Skeletal muscle satellite cell (primary cell): ENCODE results near the gene HMGXB3.

Source experiments
- H3K27me3 ChIP-seq: 2 replicates; pipeline ENCODE4 v1.7.0; 2013; ENCODE audit warnings: low read length; ENCODE audit not compliant: control insufficient read depth, insufficient read depth
- H3K36me3 ChIP-seq: 2 replicates; pipeline ENCODE4 v1.7.0; 2013; ENCODE audit warnings: mild to moderate bottlenecking, control low read depth, low read length; ENCODE audit not compliant: insufficient read depth
- H3K4me1 ChIP-seq: 2 replicates; pipeline ENCODE4 v1.7.0; 2013; ENCODE audit warnings: low read length; ENCODE audit not compliant: control insufficient read depth, insufficient read depth
- H3K4me2 ChIP-seq: 2 replicates; pipeline ENCODE4 v1.7.0; 2013; ENCODE audit warnings: mild to moderate bottlenecking, low read length
- H3K4me3 ChIP-seq: 2 replicates; pipeline ENCODE4 v1.7.0; 2013; ENCODE audit warnings: low read length
- H3K9ac ChIP-seq: 2 replicates; pipeline ENCODE4 v1.7.0; 2013; ENCODE audit warnings: mild to moderate bottlenecking, low read depth, low read length, moderate library complexity
- H3K9me3 ChIP-seq: replicated peaks from 2 replicates; pipeline ENCODE4 v1.7.0; 2013; ENCODE audit warnings: mild to moderate bottlenecking, control low read depth, low read length

The HMGXB3 gene

DNA sequence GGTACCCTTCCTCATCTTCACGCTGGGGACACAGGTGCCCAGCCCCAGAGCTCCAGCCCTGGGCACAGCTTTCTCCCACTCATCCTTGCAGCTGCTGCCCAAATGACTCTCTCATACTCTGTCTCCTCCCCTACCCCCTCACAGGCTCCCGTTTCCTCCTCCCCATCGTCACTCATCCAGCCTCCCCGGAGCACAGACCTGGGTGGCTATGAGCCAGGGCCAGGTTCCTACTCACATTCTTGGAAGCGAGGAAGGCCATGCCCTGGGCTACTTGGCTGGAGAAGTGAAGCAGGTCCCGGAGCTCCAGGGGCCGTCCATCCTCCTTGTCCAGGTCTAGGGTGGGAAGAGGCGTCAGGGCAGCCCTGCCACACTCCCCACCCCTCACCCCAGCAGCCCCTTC, 56.5 kb downstream of the HMGXB3 start:
- H3K9ac ChIP-seq: no peak overlapping the region
- no peaks in the 10 kb centered on the region for H3K9me3 ChIP-seq
- H3K27me3 ChIP-seq: no peaks in the 10 kb centered on the region
- peaks cover 39% of the 10 kb centered on the region for H3K4me1 ChIP-seq
- peaks cover 44% of the 10 kb centered on the region for H3K36me3 ChIP-seq
- H3K4me2 ChIP-seq: no peak overlapping the region
- H3K4me3 ChIP-seq: no peak overlapping the region

DNA sequence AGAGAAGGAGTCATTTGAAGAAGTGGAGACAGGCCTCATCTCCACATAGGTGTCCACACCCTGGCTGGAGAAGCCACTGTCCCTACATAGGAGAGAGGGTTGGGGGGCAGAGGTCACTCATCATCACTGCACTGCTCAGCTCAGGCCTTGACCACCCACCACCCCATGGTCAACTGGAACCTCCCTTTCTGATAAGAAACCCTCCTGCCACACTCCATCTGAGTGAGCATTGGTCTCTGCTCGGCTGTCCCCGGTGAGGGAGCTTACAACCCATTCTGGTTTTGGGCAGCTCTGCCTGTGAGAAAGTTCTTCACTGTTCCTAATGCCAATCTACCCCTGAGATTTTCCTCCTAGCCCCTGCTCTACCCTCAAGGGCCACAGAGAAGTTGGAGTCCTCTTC, 57.0 kb downstream of the HMGXB3 start:
- no peak overlapping the region for H3K4me3 ChIP-seq
- H3K9me3 ChIP-seq: no peaks in the 10 kb centered on the region
- peaks cover 40% of the 10 kb centered on the region for H3K36me3 ChIP-seq
- H3K27me3 ChIP-seq: no peaks in the 10 kb centered on the region
- H3K9ac ChIP-seq: no peak overlapping the region
- H3K4me2 ChIP-seq: no peak overlapping the region
- H3K4me1 ChIP-seq: peaks cover 34% of the 10 kb centered on the region

GRCh38 chr5:150057996-150058395, 57.5 kb downstream of the HMGXB3 start:
- Histone ChIP-seq H3K4me3 (no peak overlapping the region), H3K4me2 (no peak overlapping the region), H3K9me3 (no peaks in the 10 kb centered on the region), H3K36me3 (peaks cover 35% of the 10 kb centered on the region), H3K4me1 (peaks cover 29% of the 10 kb centered on the region), H3K27me3 (no peaks in the 10 kb centered on the region), H3K9ac (no peak overlapping the region)

DNA sequence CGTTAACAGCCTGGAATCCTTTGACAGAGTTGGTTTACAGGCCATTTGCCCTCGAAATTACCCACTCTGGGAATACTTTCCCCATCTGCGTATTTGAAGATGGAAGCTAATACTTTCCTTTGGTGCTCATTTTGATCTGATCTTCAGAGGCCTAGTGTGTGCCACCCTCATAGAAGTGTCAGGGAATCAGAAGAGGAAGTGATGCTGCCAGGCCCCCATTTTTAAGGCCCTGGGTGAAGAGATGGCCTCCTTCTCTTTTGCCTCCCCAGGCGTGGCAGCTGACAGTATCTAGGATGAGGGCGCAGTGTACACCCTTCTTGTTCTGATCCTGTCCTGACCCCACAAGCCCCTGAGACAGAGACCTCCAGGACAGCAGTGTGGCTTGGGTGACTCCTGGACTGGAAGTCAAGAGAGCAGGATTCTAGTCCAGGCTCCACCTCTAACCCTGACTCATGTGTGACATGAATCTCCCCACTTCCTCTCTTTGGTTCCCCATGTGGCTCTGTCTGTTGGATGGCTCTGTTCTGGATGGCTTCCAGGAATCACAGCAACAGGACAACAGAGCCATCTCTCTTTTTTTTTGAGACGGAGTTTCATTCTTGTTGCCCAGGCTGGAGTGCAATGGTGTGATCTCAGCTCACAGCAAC, 58.1 kb downstream of the HMGXB3 start:
- Histone ChIP-seq H3K9ac (peak overlapping the region; percentile 58), H3K27me3 (no peaks in the 10 kb centered on the region), H3K4me1 (peaks cover 23% of the 10 kb centered on the region), H3K36me3 (peaks cover 30% of the 10 kb centered on the region), H3K4me2 (peak overlapping the region; percentile 20), H3K4me3 (no peak overlapping the region), H3K9me3 (no peaks in the 10 kb centered on the region)

DNA sequence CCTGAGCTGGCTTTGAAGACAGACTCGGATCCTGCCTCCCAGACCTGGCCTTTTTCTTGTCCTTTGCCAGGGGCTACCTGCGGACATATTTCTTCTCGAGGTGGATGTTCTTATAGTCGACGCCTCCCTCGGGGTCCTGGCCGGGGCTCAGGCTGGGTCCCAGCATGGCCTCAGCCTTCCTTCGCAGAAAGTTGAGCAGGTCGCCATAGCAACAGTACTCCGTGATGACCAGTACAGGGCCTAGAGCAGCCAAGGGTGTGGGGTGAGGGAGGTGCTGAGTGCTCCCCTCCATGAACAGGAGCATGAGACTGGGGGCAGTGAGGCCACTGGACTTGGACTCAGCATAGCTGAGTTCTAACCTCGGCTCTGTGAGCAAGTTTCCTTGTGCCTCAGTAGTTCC, 59.1 kb downstream of the HMGXB3 start:
- Histone ChIP-seq H3K27me3 (no peaks in the 10 kb centered on the region), H3K9ac (no peak overlapping the region), H3K36me3 (peaks cover 20% of the 10 kb centered on the region), H3K4me1 (peaks cover 26% of the 10 kb centered on the region), H3K9me3 (no peaks in the 10 kb centered on the region), H3K4me3 (no peak overlapping the region), H3K4me2 (no peak overlapping the region)

DNA sequence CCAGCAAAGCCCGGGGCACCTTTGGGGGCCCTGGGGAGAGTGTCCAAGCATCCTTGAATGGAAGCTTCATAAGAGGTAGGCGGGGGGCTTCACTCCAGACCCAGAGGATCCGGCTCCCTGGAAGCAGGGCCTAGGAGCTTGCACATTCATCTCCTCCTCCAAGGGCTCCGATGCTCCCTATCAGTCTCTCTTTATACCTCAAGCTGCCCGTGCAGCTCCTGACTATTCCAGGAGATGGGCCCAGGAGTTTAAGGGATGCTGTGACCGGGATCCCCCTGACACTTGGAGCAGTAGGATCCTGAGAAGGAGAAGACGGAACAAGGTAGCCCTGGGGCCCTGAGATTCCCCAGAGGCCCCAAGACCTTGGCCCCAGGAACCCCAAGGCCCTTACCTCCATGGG, 59.9 kb downstream of the HMGXB3 start:
- Histone ChIP-seq H3K36me3 (peaks cover 12% of the 10 kb centered on the region), H3K9ac (no peak overlapping the region)

DNA sequence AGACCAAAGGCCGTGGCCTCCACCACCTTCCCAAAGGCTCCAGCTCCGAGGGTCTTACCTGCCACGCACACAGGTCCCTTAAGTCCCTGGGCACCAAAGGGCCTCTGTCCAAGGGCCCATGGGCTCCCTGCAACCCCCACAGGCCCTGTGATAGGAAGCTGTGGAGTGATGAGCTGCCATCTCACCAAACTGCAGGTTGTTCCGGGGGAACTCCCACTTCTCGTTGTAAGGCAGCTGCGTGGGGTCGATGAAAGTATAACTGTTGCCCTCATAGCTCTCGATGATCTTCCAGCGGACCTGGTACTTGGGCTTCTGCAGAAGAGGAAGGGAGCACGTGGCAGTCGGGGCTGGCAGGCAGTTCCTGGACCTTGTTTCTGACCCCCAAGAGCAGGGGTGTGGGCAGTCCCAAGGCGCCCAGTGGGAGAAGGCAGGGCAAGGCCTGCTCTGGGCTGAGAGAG, 61.0 kb downstream of the HMGXB3 start:
- Histone ChIP-seq H3K4me3 (no peak overlapping the region), H3K27me3 (no peaks in the 10 kb centered on the region), H3K9ac (no peak overlapping the region), H3K9me3 (no peaks in the 10 kb centered on the region), H3K4me1 (peaks cover 45% of the 10 kb centered on the region), H3K4me2 (no peak overlapping the region), H3K36me3 (peaks cover 4% of the 10 kb centered on the region)

More for the DNA sequence above, 59.9 kb downstream of the HMGXB3 start:
- no peaks in the 10 kb centered on the region for H3K9me3 ChIP-seq
- H3K4me2 ChIP-seq: no peak overlapping the region
- H3K4me1 ChIP-seq: peaks cover 34% of the 10 kb centered on the region
- H3K4me3 ChIP-seq: no peak overlapping the region
- H3K27me3 ChIP-seq: no peaks in the 10 kb centered on the region

GRCh38 chr5:150062216-150062922, 61.8 kb downstream of the HMGXB3 start:
- Histone ChIP-seq H3K4me3 (no peak overlapping the region), H3K4me1 (peaks cover 53% of the 10 kb centered on the region)

GRCh38 chr5:150063638-150064037, 63.1 kb downstream of the HMGXB3 start:
- Histone ChIP-seq H3K4me2 (no peak overlapping the region), H3K9ac (no peak overlapping the region), H3K9me3 (no peaks in the 10 kb centered on the region), H3K4me3 (no peak overlapping the region), H3K36me3 (no peaks in the 10 kb centered on the region), H3K27me3 (no peaks in the 10 kb centered on the region), H3K4me1 (peaks cover 55% of the 10 kb centered on the region)

More at GRCh38 chr5:150062216-150062922, 61.8 kb downstream of the HMGXB3 start:
- Histone ChIP-seq H3K9me3 (no peaks in the 10 kb centered on the region), H3K27me3 (no peaks in the 10 kb centered on the region), H3K36me3 (no peaks in the 10 kb centered on the region), H3K4me2 (no peak overlapping the region), H3K9ac (no peak overlapping the region)

GRCh38 chr5:150064681-150065220, 64.2 kb downstream of the HMGXB3 start:
- H3K9ac ChIP-seq: peak overlapping the region; percentile 24
- no peaks in the 10 kb centered on the region for H3K9me3 ChIP-seq
- no peaks in the 10 kb centered on the region for H3K27me3 ChIP-seq
- H3K4me1 ChIP-seq: peaks cover 45% of the 10 kb centered on the region
- no peak overlapping the region for H3K4me3 ChIP-seq
- H3K4me2 ChIP-seq: peak overlapping the region; percentile 51
- no peaks in the 10 kb centered on the region for H3K36me3 ChIP-seq

DNA sequence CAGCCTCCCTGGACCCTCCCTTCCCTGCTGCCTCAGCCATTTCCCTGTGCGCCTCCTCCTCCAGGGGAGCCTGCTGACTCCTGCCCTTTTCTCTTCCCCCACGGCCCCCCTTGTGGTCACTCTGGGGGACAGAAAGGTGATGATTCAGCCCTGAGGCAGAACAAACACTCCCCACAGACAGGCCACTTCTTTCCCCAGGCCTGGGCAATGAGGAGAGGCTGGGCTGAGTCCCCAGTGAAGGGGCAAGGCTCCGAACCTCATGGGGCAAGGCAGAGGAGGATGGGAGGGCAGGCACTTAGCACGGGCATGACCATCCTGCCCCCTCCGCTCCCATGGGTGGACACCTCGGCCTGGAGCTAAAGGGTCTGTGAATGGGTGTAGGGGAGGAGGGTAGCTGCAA, 64.8 kb downstream of the HMGXB3 start:
- H3K27me3 ChIP-seq: no peaks in the 10 kb centered on the region
- peak overlapping the region; percentile 35 for H3K9ac ChIP-seq
- H3K4me1 ChIP-seq: peaks cover 45% of the 10 kb centered on the region
- peak overlapping the region; percentile 51 for H3K4me2 ChIP-seq
- H3K4me3 ChIP-seq: peak overlapping the region; percentile 28
- no peaks in the 10 kb centered on the region for H3K9me3 ChIP-seq
- H3K36me3 ChIP-seq: no peaks in the 10 kb centered on the region
